ENCODE results near the gene TFPI. TPM values are rescaled to one million over a fixed set of nuclear protein-coding genes. Genes with fewer than 3 reads are reported as not detected.

The TFPI gene
- total and polyA plus RNA-seq, 10 of the 15 experiments (the other 5 are each of a cell fraction or from before 2014, with no cell fraction given) = 0.07 to 0.59 (median 0.34) TPM

- SMC1A ChIA-PET (ENCODE audit: uncharacterized antibody, unreplicated experiment) = interaction anchor here (0.8 to 2.2 kb wide), 6 partner anchors 9 to 88 kb away, joined by 3 to 20 read pairs (median 4); no protein-coding TSS in a partner anchor
- RAD21 ChIA-PET (ENCODE audit: unreplicated experiment) = interaction anchor here (1.9 kb wide), 1 partner anchor 76 kb away, joined by 13 read pairs; no protein-coding TSS in a partner anchor
- intact Hi-C loops (cut with micrococcal nuclease; ENCODE audit: unreplicated experiment) (loop anchor here (2.0 kb wide), 1 partner anchor 43 kb away; no protein-coding TSS in a partner anchor), in situ Hi-C loops (cut with MboI) (loop anchor here (5.0 kb wide), 1 partner anchor 73 kb away; no protein-coding TSS in a partner anchor)
- H3K27me3 ChIP-seq (replicated peaks in 1 of 2; ENCODE audit: control insufficient read depth in 2 of 2, insufficient read depth in 2 of 2, low read length in 1 of 2) = no peaks in the 10 kb centered on the region
- no peak for FAIRE-seq
- H4K20me1 ChIP-seq (ENCODE audit: control insufficient read depth, insufficient read depth) = no peaks in the 10 kb centered on the region
- TF ChIP-seq BCL11A (IDR thresholded peaks at IDR 0.05; ENCODE audit: low read depth, low read length) = no peak
- no peak for TF ChIP-seq ATF7 (IDR thresholded peaks at IDR 0.05; ENCODE audit: low read depth)
- TF ChIP-seq SRF (IDR thresholded peaks at IDR 0.05; ENCODE audit: low read depth in 2 of 2, low read length in 2 of 2) = no peak
- no peak for TF ChIP-seq RFX5 (IDR thresholded peaks at IDR 0.05; ENCODE audit: low read depth, low read length)
- no peak for TF ChIP-seq PML (IDR thresholded peaks at IDR 0.05; ENCODE audit: low read length)
- no peak for TF ChIP-seq NFXL1 (IDR thresholded peaks at IDR 0.05; ENCODE audit: borderline replicate concordance)
- no peak for TF ChIP-seq SUPT20H (IDR thresholded peaks at IDR 0.05; ENCODE audit: borderline replicate concordance, control insufficient read depth, low read depth, low read length)
- TF ChIP-seq BCL3 (IDR thresholded peaks at IDR 0.05; ENCODE audit: borderline replicate concordance, insufficient read depth, low read depth, low read length, poor library complexity, severe bottlenecking) = no peak
- TF ChIP-seq SIN3A (IDR thresholded peaks at IDR 0.05; ENCODE audit: low read depth, low read length) = no peak
- no peak for TF ChIP-seq GABPA (IDR thresholded peaks at IDR 0.05; ENCODE audit: low read depth)
- TF ChIP-seq JUNB (IDR thresholded peaks at IDR 0.05) = no peak
- no peak for TF ChIP-seq RCOR1 (conservative IDR thresholded peaks at IDR 0.05; ENCODE audit: low read depth, low read length)
- TF ChIP-seq GATAD2B (conservative IDR thresholded peaks at IDR 0.05; ENCODE audit: low read depth) = no peak
- TF ChIP-seq FOXM1 (IDR thresholded peaks at IDR 0.05; ENCODE audit: low read depth, low read length) = no peak
- TF ChIP-seq CEBPB (IDR thresholded peaks at IDR 0.05; ENCODE audit: borderline replicate concordance in 1 of 2, low read depth in 2 of 2, low read length in 2 of 2) = no peak
- no peak for TF ChIP-seq SMAD5 (IDR thresholded peaks at IDR 0.05; ENCODE audit: low read depth)
- no peak for TF ChIP-seq ZNF217 (IDR thresholded peaks at IDR 0.05)
- H3K4me3 ChIP-seq = no peak overlapping the region
- no peaks in the 10 kb centered on the region for H3K9me3 ChIP-seq (replicated peaks; ENCODE audit: control insufficient read depth, insufficient read depth, low read length)
- DNase-seq (ENCODE audit: low read depth, low spot score) = no peak
- no peak for ATAC-seq
- H3K4me2 ChIP-seq (ENCODE audit: control insufficient read depth, insufficient read depth) = no peak overlapping the region
- POLR2A ChIA-PET = no interaction called here
- no peaks in the 10 kb centered on the region for H3K36me3 ChIP-seq (ENCODE audit: control insufficient read depth in 2 of 2, insufficient read depth in 2 of 2, low read length in 1 of 2)
- no peak overlapping the region for H2AFZ ChIP-seq (ENCODE audit: control insufficient read depth, low read depth, low read length)
- no peaks in the 10 kb centered on the region for H3K4me1 ChIP-seq (ENCODE audit: control insufficient read depth, insufficient read depth, low read length)
- no peak overlapping the region for H3K27ac ChIP-seq (ENCODE audit: control insufficient read depth, insufficient read depth)
- BruUV-seq (replicated peaks) = no TSS peak
- WGBS (ENCODE audit: insufficient coverage, insufficient replicate concordance, low lambda C conversion rate, missing lambda C conversion rate) = 0% methylated on average over 1 of the region's 1 CpG
- no peaks in the 10 kb centered on the region for H3K79me2 ChIP-seq (ENCODE audit: control insufficient read depth, insufficient read depth, low read length)
- CTCF ChIA-PET = interaction anchor here (1.2 to 15.4 kb wide), 5 partner anchors 9 to 713 kb away, joined by 3 to 562 read pairs (median 5); no protein-coding TSS in a partner anchor
- no peak overlapping the region for H3K9ac ChIP-seq (ENCODE audit: control insufficient read depth, insufficient read depth, low read length)
These were observed 21.5 kb upstream of the TFPI start for GRCh38 chr2:187575751-187576067.

Data from GM12878 (cell line).